OCI-LY7 (cell line): ENCODE measurements around the gene ZBP1.

Experiments used
- CTCF ChIP-seq: fragments of 200-600 bp; sonication (generic); conservative IDR thresholded peaks from 2 replicates; pipeline ENCODE4 v1.5.1; 2014; ENCODE audit warnings: mild to moderate bottlenecking, antibody characterized with exemption, low read length, moderate library complexity, mixed read lengths
- EZH2phosphoT487 ChIP-seq: fragments of 200-600 bp; sonication (generic); IDR thresholded peaks from 2 replicates; pipeline ENCODE4 v1.6.1; 2018; ENCODE audit warnings: low read depth, borderline replicate concordance, mild to moderate bottlenecking, mixed run types, antibody characterized with exemption, low read length, moderate library complexity, mixed read lengths

GRCh38 chr20:57655809-57656155 lies 35.6 kb upstream of the ZBP1 start:
- no peak for TF ChIP-seq CTCF
- no peak for TF ChIP-seq EZH2phosphoT487
